ENCODE measurements around the gene NABP1.

Gene NABP1

DNA sequence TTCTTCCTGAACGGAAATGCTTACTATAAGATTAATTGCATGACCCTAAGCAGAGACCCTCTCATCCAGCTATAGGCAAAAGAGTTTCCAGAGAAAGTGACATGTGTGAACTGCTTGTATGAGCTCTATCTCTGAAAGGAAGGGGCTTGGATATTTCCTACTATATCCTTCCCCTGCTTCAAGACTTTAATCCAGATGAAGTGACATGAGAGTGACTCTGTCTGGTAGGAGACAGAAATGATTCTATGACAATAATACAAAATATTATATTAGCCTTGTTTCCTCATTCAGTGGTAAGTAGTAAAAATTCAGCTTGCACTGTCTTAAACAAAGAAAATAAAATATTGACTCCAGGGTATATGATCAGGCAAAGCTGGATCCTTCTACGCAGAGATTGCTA lies 37.5 kb downstream of the NABP1 start:
- no peaks in the 10 kb centered on the region for H3K9me3 ChIP-seq (ENCODE audit: insufficient read depth, low read depth, low read length)
- no peak overlapping the region for H3K4me2 ChIP-seq (ENCODE audit: low read depth, low read length, poor library complexity, severe bottlenecking)
- H4K20me1 ChIP-seq (ENCODE audit: insufficient read depth, low read length, poor library complexity, severe bottlenecking) = no peaks in the 10 kb centered on the region
- no peaks in the 10 kb centered on the region for H3K9me2 ChIP-seq (replicated peaks; ENCODE audit: low read depth, low read length)
- H3K27me3 ChIP-seq (ENCODE audit: insufficient read depth, low read length, poor library complexity, severe bottlenecking) = no peaks in the 10 kb centered on the region
- H3K4me1 ChIP-seq (ENCODE audit: insufficient read depth, low read length, poor library complexity, severe bottlenecking) = no peaks in the 10 kb centered on the region
- H3K36me3 ChIP-seq (ENCODE audit: insufficient read depth, low read length) = no peaks in the 10 kb centered on the region
- no peak overlapping the region for H3K4me3 ChIP-seq (ENCODE audit: low read length, poor library complexity, severe bottlenecking)
- no peaks in the 10 kb centered on the region for H3F3A ChIP-seq (ENCODE audit: low read depth)
- H3K79me2 ChIP-seq (ENCODE audit: insufficient read depth, low read length) = no peaks in the 10 kb centered on the region
- H3K9ac ChIP-seq (ENCODE audit: low read depth, low read length, poor library complexity, severe bottlenecking) = no peak overlapping the region
- TF ChIP-seq, protein P1, sequence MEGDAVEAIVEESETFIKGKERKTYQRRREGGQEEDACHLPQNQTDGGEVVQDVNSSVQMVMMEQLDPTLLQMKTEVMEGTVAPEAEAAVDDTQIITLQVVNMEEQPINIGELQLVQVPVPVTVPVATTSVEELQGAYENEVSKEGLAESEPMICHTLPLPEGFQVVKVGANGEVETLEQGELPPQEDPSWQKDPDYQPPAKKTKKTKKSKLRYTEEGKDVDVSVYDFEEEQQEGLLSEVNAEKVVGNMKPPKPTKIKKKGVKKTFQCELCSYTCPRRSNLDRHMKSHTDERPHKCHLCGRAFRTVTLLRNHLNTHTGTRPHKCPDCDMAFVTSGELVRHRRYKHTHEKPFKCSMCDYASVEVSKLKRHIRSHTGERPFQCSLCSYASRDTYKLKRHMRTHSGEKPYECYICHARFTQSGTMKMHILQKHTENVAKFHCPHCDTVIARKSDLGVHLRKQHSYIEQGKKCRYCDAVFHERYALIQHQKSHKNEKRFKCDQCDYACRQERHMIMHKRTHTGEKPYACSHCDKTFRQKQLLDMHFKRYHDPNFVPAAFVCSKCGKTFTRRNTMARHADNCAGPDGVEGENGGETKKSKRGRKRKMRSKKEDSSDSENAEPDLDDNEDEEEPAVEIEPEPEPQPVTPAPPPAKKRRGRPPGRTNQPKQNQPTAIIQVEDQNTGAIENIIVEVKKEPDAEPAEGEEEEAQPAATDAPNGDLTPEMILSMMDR (conservative IDR thresholded peaks at IDR 0.05; ENCODE audit: low read length) = no peak
- TF ChIP-seq EZH2phosphoT487 (IDR thresholded peaks at IDR 0.05; ENCODE audit: borderline replicate concordance) = no peak
- no peak overlapping the region for H2AFZ ChIP-seq (ENCODE audit: low read length)

DNA sequence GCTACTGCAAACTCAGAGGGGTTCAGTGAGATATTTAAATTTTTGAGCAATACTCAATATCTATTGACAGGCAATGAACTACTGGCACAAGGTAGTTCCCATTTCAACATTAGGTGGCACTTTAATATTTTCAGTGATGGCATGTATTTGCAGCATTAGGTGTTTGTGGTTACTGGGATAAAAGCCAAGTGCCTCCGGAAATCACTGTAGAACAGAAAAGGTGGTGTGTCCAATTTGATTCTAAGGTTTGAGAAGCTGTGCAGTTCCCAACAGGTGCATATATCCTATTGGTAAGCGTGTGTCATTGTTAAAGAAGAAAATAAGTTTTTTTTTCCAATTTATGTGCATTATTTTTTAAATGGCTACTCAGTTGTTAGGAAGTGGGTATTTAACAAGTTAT lies 41.3 kb downstream of the NABP1 start:
- H3K4me1 ChIP-seq (ENCODE audit: insufficient read depth, low read length, poor library complexity, severe bottlenecking) = no peaks in the 10 kb centered on the region
- H3K4me3 ChIP-seq (ENCODE audit: low read length, poor library complexity, severe bottlenecking) = no peak overlapping the region
- H3K4me2 ChIP-seq (ENCODE audit: low read depth, low read length, poor library complexity, severe bottlenecking) = no peak overlapping the region
- no peak overlapping the region for H3K9ac ChIP-seq (ENCODE audit: low read depth, low read length, poor library complexity, severe bottlenecking)
- H3F3A ChIP-seq (ENCODE audit: low read depth) = no peaks in the 10 kb centered on the region
- H3K27me3 ChIP-seq (ENCODE audit: insufficient read depth, low read length, poor library complexity, severe bottlenecking) = no peaks in the 10 kb centered on the region
- H2AFZ ChIP-seq (ENCODE audit: low read length) = no peak overlapping the region
- no peaks in the 10 kb centered on the region for H3K9me2 ChIP-seq (replicated peaks; ENCODE audit: low read depth, low read length)
- no peaks in the 10 kb centered on the region for H3K9me3 ChIP-seq (ENCODE audit: insufficient read depth, low read depth, low read length)
- TF ChIP-seq, protein P1 (conservative IDR thresholded peaks at IDR 0.05; ENCODE audit: low read length) = no peak
- TF ChIP-seq EZH2phosphoT487 (IDR thresholded peaks at IDR 0.05; ENCODE audit: borderline replicate concordance) = no peak
- no peaks in the 10 kb centered on the region for H3K79me2 ChIP-seq (ENCODE audit: insufficient read depth, low read length)
- no peaks in the 10 kb centered on the region for H3K36me3 ChIP-seq (ENCODE audit: insufficient read depth, low read length)
- H4K20me1 ChIP-seq (ENCODE audit: insufficient read depth, low read length, poor library complexity, severe bottlenecking) = no peaks in the 10 kb centered on the region

DNA sequence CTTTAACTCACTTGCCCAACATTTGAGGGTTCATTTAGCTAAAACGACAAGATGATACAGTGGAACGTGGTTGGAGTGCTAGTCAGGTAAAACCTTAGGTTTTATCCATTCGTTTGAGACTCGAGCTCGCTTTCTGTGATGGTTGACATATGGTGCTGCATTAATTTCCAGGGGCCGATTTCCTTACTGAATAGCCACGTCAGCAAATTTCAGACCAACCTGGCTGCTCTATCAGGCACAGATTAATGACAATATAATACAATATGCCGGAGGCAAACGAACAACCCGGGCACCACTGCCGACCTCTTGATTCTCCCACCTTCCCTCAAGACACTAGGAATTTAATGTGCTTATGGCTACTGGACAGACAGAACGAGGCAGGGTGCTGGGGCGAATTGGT lies 42.0 kb downstream of the NABP1 start:
- Histone ChIP-seq H2AFZ (ENCODE audit: low read length) (no peak overlapping the region), H3K4me2 (ENCODE audit: low read depth, low read length, poor library complexity, severe bottlenecking) (no peak overlapping the region), H3K36me3 (ENCODE audit: insufficient read depth, low read length) (no peaks in the 10 kb centered on the region), H3K4me3 (ENCODE audit: low read length, poor library complexity, severe bottlenecking) (no peak overlapping the region), H3K9me3 (ENCODE audit: insufficient read depth, low read depth, low read length) (no peaks in the 10 kb centered on the region), H3F3A (ENCODE audit: low read depth) (no peaks in the 10 kb centered on the region), H3K27me3 (ENCODE audit: insufficient read depth, low read length, poor library complexity, severe bottlenecking) (no peaks in the 10 kb centered on the region), H3K79me2 (ENCODE audit: insufficient read depth, low read length) (no peaks in the 10 kb centered on the region), H3K9me2 (replicated peaks; ENCODE audit: low read depth, low read length) (no peaks in the 10 kb centered on the region), H3K9ac (ENCODE audit: low read depth, low read length, poor library complexity, severe bottlenecking) (no peak overlapping the region), H3K4me1 (ENCODE audit: insufficient read depth, low read length, poor library complexity, severe bottlenecking) (no peaks in the 10 kb centered on the region), H4K20me1 (ENCODE audit: insufficient read depth, low read length, poor library complexity, severe bottlenecking) (no peaks in the 10 kb centered on the region)
- TF ChIP-seq, protein P1 (conservative IDR thresholded peaks at IDR 0.05; ENCODE audit: low read length) = no peak
- TF ChIP-seq EZH2phosphoT487 (IDR thresholded peaks at IDR 0.05; ENCODE audit: borderline replicate concordance) = no peak

All from Loucy (cell line).